ENCODE results near the gene SIL1. TPM values are rescaled to one million over a fixed set of nuclear protein-coding genes. Genes with fewer than 3 reads are reported as not detected.

The SIL1 gene
- polyA plus RNA-seq, 1 donor (not counting 4 experiments of a cell fraction or from before 2014, with no cell fraction given) = 45.4 TPM

DNA sequence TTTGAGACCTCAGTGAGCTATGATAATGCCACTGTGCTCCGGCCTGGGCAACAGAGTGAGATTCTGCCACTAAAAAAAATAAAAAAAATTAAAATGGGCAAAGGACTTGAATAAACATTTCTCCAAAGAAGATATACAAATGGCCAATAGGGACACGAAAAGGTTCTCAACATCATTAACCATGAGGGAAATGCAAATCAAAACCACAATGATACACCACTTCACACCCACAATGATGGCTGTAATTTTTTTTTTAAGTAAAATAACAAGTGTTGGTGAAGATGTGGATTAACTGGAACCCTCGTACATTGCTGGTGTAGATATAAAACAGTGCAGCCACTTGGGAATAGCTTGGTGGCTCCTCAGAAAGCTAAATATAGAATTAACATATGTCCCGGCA is 68.0 kb downstream of the SIL1 start:
- Histone ChIP-seq H3K9me3 (ENCODE audit: control insufficient read depth, low read depth, low read length) (no peaks in the 10 kb centered on the region), H3K27ac (ENCODE audit: control insufficient read depth, insufficient read depth, low read length) (no peak overlapping the region), H3K27me3 (ENCODE audit: control insufficient read depth, extremely low read depth, insufficient read depth, low read length) (no peaks in the 10 kb centered on the region), H3K9me1 (ENCODE audit: control insufficient read depth, extremely low read depth, insufficient read depth, low read length) (no peaks in the 10 kb centered on the region), H3K4me2 (ENCODE audit: control insufficient read depth, extremely low read depth, insufficient read depth, low read depth, low read length) (no peak overlapping the region), H2AFZ (ENCODE audit: control insufficient read depth, low read length) (no peak overlapping the region), H3K36me3 (ENCODE audit: control insufficient read depth in 2 of 2, extremely low read depth in 1 of 2, insufficient read depth in 2 of 2, low read length in 2 of 2) (peaks cover 4 to 5% of the 10 kb centered on the region in 2 experiments), H3K9ac (ENCODE audit: control insufficient read depth, extremely low read depth, insufficient read depth, low read length) (no peak overlapping the region), H3K4me3 (ENCODE audit: control insufficient read depth in 2 of 3, extremely low read depth in 1 of 3, insufficient read depth in 2 of 3, low read depth in 1 of 3, low read length in 3 of 3) (no peak overlapping the region), H3K4me1 (ENCODE audit: control insufficient read depth, extremely low read depth, insufficient read depth, low read length) (no peaks in the 10 kb centered on the region), H3K79me2 (ENCODE audit: control insufficient read depth, insufficient read depth, low read length) (no peaks in the 10 kb centered on the region), H4K20me1 (ENCODE audit: control insufficient read depth, extremely low read depth, insufficient read depth, low read length) (no peaks in the 10 kb centered on the region)
- dilution Hi-C loops (cut with MboI; ENCODE audit: extremely low pct_ligation_motif_present, low sequenced_read_pairs) = no loop called here
- TF ChIP-seq CTCF (optimal IDR thresholded peaks at IDR 0.05 in 1 of 3, IDR thresholded peaks at IDR 0.05 in 1 of 3, conservative IDR thresholded peaks at IDR 0.05 in 1 of 3; ENCODE audit: extremely low read depth in 1 of 3, insufficient read depth in 2 of 3, low read length in 3 of 3) (no peak), EZH2 (IDR thresholded peaks at IDR 0.05; ENCODE audit: low read length) (no peak)
- DNase-seq (ENCODE audit: low read depth, low spot score) = no peak
- no peak for FAIRE-seq

GRCh38 chr5:139126711-139127111 is 71.5 kb downstream of the SIL1 start:
- dilution Hi-C loops (cut with MboI; ENCODE audit: extremely low pct_ligation_motif_present, low sequenced_read_pairs) = no loop called here
- Histone ChIP-seq H3K4me2 (ENCODE audit: control insufficient read depth, extremely low read depth, insufficient read depth, low read depth, low read length) (no peak overlapping the region), H3K27me3 (ENCODE audit: control insufficient read depth, extremely low read depth, insufficient read depth, low read length) (no peaks in the 10 kb centered on the region), H3K79me2 (ENCODE audit: control insufficient read depth, insufficient read depth, low read length) (no peaks in the 10 kb centered on the region), H3K4me1 (ENCODE audit: control insufficient read depth, extremely low read depth, insufficient read depth, low read length) (no peaks in the 10 kb centered on the region), H3K36me3 (ENCODE audit: control insufficient read depth in 2 of 2, extremely low read depth in 1 of 2, insufficient read depth in 2 of 2, low read length in 2 of 2) (peaks cover 9 to 10% of the 10 kb centered on the region in 2 experiments), H3K9me3 (ENCODE audit: control insufficient read depth, low read depth, low read length) (no peaks in the 10 kb centered on the region), H2AFZ (ENCODE audit: control insufficient read depth, low read length) (no peak overlapping the region), H4K20me1 (ENCODE audit: control insufficient read depth, extremely low read depth, insufficient read depth, low read length) (no peaks in the 10 kb centered on the region), H3K4me3 (ENCODE audit: control insufficient read depth in 2 of 3, extremely low read depth in 1 of 3, insufficient read depth in 2 of 3, low read depth in 1 of 3, low read length in 3 of 3) (no peak overlapping the region), H3K9ac (ENCODE audit: control insufficient read depth, extremely low read depth, insufficient read depth, low read length) (no peak overlapping the region), H3K9me1 (ENCODE audit: control insufficient read depth, extremely low read depth, insufficient read depth, low read length) (no peaks in the 10 kb centered on the region), H3K27ac (ENCODE audit: control insufficient read depth, insufficient read depth, low read length) (no peak overlapping the region)
- DNase-seq (ENCODE audit: low read depth, low spot score) (no peak), FAIRE-seq (no peak)
- TF ChIP-seq EZH2 (IDR thresholded peaks at IDR 0.05; ENCODE audit: low read length) (no peak), CTCF (optimal IDR thresholded peaks at IDR 0.05 in 1 of 3, IDR thresholded peaks at IDR 0.05 in 1 of 3, conservative IDR thresholded peaks at IDR 0.05 in 1 of 3; ENCODE audit: extremely low read depth in 1 of 3, insufficient read depth in 2 of 3, low read length in 3 of 3) (no peak)
